ENCODE measurements around the gene MPHOSPH9.

GRCh38 chr12:123200414-123200813, 32.5 kb downstream of the MPHOSPH9 start:
- TF ChIP-seq CTCF (IDR thresholded peaks at IDR 0.05) (no peak), POLR2A (IDR thresholded peaks at IDR 0.05) (no peak), EP300 (IDR thresholded peaks at IDR 0.05) (no peak)

Measured in gastroesophageal sphincter (tissue), 3 donors.